ENCODE measurements around the gene ZNF615. TPM values are rescaled to one million over a fixed set of nuclear protein-coding genes. Genes with fewer than 3 reads are reported as not detected.

ZNF615 gene
- total and polyA plus RNA-seq, 2 of the 4 experiments (the other 2 are of a cell fraction), result 2.0 to 10.9 TPM

GRCh38 chr19:51978882-51979281 lies 29.1 kb downstream of the ZNF615 start:
- H4K20me1 ChIP-seq (ENCODE audit: insufficient read depth, low read length), result no peaks in the 10 kb centered on the region
- no peaks in the 10 kb centered on the region for H3K27me3 ChIP-seq (ENCODE audit: control insufficient read depth, insufficient read depth, low read length)
- no peaks in the 10 kb centered on the region for H3K4me1 ChIP-seq (ENCODE audit: control insufficient read depth, insufficient read depth, low read length)
- POLR2A ChIA-PET (ENCODE audit: unreplicated experiment), result no interaction called here
- 100% methylated on average over 1 of the region's 4 CpGs; no CpG with 5 or more reads in 1 of the 2 experiments for WGBS, 2 experiments (ENCODE audit: extremely low coverage in 2 of 2, insufficient read length in 1 of 2)
- H2AK9ac ChIP-seq (replicated peaks; ENCODE audit: low read depth, low read length, poor library complexity), result no peak overlapping the region
- no peak overlapping the region for H4K91ac ChIP-seq (ENCODE audit: insufficient read depth, low read depth, low read length)
- no peak overlapping the region for H2AFZ ChIP-seq (replicated peaks; ENCODE audit: low read length, poor library complexity)
- intact Hi-C loops (cut with micrococcal nuclease) (no loop called here), in situ Hi-C loops (cut with MboI; ENCODE audit: low sequenced_read_pairs) (no loop called here), dilution Hi-C loops (cut with HindIII; ENCODE audit: low sequenced_read_pairs, unreplicated experiment) (no loop called here)
- no TSS peak for BruUV-seq (replicated peaks)
- no peak overlapping the region for H3K56ac ChIP-seq (ENCODE audit: extremely low read depth, insufficient read depth, low read length)
- no peak overlapping the region for H3K9ac ChIP-seq (ENCODE audit: low read depth, low read length)
- no peak for ATAC-seq (ENCODE audit: low read depth)
- peaks cover 24% of the 10 kb centered on the region for H3K36me3 ChIP-seq (ENCODE audit: control insufficient read depth, insufficient read depth, low read length)
- H2AK5ac ChIP-seq (ENCODE audit: low read depth, low read length), result no peak overlapping the region
- H2BK15ac ChIP-seq (ENCODE audit: low read depth, low read length), result no peak overlapping the region
- no peak overlapping the region for H3K18ac ChIP-seq (ENCODE audit: low read depth, low read length)
- H3K14ac ChIP-seq (replicated peaks; ENCODE audit: low read depth, low read length), result no peak overlapping the region
- no peak overlapping the region for H3K23ac ChIP-seq (ENCODE audit: low read depth, low read length)
- H2BK20ac ChIP-seq (ENCODE audit: low read depth, low read length), result no peak overlapping the region
- peaks cover 6 to 27% of the 10 kb centered on the region in 2 experiments for H3K79me1 ChIP-seq (ENCODE audit: low read depth in 1 of 2, low read length in 2 of 2)
- no peak overlapping the region for H2BK120ac ChIP-seq (ENCODE audit: low read depth, low read length)
- DNase-seq, result no peak
- CTCF ChIA-PET, result no interaction called here
- no peak overlapping the region for H3K4me2 ChIP-seq (ENCODE audit: low read depth, low read length)
- peaks cover 49% of the 10 kb centered on the region for H3K9me3 ChIP-seq (ENCODE audit: control insufficient read depth, insufficient read depth, low read length)
- no peak overlapping the region for H3K4ac ChIP-seq (ENCODE audit: low read depth, low read length)
- no peaks in the 10 kb centered on the region for H3K9me1 ChIP-seq (ENCODE audit: insufficient read depth, low read length)
- H3K27ac ChIP-seq (ENCODE audit: insufficient read depth, low read length), result no peak overlapping the region
- H3K4me3 ChIP-seq (ENCODE audit: insufficient read depth, low read depth, low read length), result no peak overlapping the region
- no peak overlapping the region for H4K8ac ChIP-seq (ENCODE audit: low read depth in 2 of 2, low read length in 2 of 2)
- H2BK5ac ChIP-seq (ENCODE audit: low read depth, low read length, poor library complexity, severe bottlenecking), result no peak overlapping the region
- TF ChIP-seq POLR2A (IDR thresholded peaks at IDR 0.05; ENCODE audit: low read depth, low read length), result no peak
- TF ChIP-seq CEBPB (IDR thresholded peaks at IDR 0.05; ENCODE audit: low read depth, low read length), result no peak
- H4K5ac ChIP-seq (ENCODE audit: low read depth, low read length), result no peak overlapping the region

All from IMR-90 (cell line).